Measurements from ENCODE around the gene MAF.

MAF gene

DNA sequence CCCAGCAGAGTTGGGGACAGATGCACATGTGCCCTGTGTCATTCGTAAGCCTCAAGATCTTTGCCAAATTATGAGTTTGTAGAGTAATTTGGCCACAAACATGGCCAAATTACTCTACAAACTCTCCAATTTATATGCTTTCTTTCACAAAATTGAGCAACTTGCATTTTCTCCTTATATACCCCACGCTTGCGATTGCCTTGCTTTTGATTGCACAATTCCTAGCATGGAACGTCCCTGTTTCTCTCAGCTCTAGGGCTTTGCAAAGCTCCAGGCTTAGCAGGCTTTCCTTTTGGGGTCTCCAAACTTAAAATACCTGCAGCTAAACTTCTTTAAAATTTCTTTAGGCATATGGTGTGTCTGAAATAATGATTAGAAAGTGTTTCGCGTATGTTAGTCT is 28.5 kb upstream of the MAF start:
- DNase-seq (ENCODE audit: low read depth), result no peak
- TF ChIP-seq, protein P1, sequence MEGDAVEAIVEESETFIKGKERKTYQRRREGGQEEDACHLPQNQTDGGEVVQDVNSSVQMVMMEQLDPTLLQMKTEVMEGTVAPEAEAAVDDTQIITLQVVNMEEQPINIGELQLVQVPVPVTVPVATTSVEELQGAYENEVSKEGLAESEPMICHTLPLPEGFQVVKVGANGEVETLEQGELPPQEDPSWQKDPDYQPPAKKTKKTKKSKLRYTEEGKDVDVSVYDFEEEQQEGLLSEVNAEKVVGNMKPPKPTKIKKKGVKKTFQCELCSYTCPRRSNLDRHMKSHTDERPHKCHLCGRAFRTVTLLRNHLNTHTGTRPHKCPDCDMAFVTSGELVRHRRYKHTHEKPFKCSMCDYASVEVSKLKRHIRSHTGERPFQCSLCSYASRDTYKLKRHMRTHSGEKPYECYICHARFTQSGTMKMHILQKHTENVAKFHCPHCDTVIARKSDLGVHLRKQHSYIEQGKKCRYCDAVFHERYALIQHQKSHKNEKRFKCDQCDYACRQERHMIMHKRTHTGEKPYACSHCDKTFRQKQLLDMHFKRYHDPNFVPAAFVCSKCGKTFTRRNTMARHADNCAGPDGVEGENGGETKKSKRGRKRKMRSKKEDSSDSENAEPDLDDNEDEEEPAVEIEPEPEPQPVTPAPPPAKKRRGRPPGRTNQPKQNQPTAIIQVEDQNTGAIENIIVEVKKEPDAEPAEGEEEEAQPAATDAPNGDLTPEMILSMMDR (conservative IDR thresholded peaks at IDR 0.05; ENCODE audit: low read depth, low read length), result no peak
- no peak overlapping the region for H3K4me3 ChIP-seq (ENCODE audit: low read length)

DNA sequence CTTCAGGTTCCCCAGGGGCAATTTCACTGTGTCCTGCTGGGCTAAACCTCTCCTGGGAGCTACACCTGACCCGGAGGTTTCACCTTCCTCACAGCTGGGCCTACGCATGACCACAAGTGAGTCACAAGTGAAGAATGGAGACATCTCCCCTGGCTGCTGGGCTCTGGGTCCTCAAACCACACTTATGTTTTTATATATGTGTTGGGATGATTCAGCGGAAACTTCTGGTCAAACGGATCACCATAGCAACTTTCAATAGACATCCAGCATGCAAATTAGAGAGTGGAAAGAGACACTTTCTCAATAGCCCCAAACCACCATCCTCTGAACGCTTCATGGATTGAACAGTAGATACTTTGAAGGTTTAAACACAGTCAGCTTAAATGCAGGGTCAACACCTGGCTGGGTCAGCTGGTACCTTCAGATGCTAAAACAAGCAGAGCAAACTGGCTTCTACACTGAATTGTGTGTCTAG is 28.0 kb upstream of the MAF start:
- DNase-seq (ENCODE audit: low read depth), result peak; percentile 35
- TF ChIP-seq, protein P1 (conservative IDR thresholded peaks at IDR 0.05; ENCODE audit: low read depth, low read length), result no peak
- H3K4me3 ChIP-seq (ENCODE audit: low read length), result no peak overlapping the region

DNA sequence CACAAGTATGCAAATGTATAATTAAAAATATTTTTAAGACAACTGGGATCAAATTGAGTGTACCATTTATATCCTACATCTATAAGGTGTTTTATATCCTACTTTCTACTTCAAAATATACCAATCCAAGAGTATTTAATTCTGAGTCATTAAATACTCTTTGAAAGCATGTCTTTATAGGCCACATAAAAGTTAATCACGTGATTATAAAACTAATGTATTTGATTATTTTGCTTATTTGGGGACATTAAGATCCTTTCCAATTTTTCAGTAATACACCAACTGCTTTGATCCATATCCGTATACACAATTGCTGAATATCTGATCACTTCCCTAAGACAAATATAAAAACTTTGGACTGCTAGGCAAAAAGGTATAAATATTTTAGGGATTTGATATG is 26.6 kb upstream of the MAF start:
- no peak for DNase-seq (ENCODE audit: low read depth)
- no peak overlapping the region for H3K4me3 ChIP-seq (ENCODE audit: low read length)
- TF ChIP-seq, protein P1 (conservative IDR thresholded peaks at IDR 0.05; ENCODE audit: low read depth, low read length), result no peak

DNA sequence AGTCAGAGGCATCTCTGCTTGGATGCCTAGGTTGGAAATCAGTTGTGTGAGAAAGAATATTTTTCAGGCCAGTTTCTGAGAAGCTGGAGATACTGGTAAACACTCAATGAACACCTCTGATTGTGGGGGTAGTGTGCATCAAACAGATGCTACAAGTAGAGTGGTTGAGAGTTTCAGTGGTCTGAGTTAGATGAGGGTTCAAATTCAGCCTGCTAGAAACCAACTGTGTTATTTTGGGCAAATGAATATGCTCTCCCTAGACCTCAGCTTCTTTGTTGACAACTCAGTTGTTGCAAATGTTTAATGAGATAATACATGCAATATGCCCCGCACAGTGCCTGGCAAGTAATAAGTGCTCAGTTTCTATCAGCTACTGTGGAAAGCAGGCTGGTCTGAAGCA is 25.2 kb upstream of the MAF start:
- H3K4me3 ChIP-seq (ENCODE audit: low read length), result no peak overlapping the region
- TF ChIP-seq, protein P1 (conservative IDR thresholded peaks at IDR 0.05; ENCODE audit: low read depth, low read length), result no peak
- DNase-seq (ENCODE audit: low read depth), result no peak

DNA sequence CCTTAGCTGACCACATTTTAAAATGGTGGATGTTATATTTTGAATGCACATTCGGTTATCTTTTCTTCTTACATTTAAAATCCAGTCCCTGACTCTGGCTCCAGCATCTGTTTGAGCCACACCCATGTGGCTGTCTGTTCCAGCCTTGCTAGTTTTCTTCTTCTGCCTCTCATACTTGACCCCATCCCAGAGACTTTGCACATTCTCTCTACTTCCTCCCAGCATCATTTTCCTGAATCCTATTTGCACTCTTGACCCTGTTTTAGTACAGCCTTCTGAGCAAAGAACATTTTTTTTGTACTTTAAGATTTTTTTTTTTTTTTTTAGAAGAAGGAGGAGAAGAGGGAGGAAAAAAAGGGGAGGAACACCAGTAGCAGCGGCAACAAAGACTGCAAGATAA is 23.3 kb upstream of the MAF start:
- DNase-seq (ENCODE audit: low read depth), result no peak
- no peak overlapping the region for H3K4me3 ChIP-seq (ENCODE audit: low read length)
- TF ChIP-seq, protein P1 (conservative IDR thresholded peaks at IDR 0.05; ENCODE audit: low read depth, low read length), result no peak

DNA sequence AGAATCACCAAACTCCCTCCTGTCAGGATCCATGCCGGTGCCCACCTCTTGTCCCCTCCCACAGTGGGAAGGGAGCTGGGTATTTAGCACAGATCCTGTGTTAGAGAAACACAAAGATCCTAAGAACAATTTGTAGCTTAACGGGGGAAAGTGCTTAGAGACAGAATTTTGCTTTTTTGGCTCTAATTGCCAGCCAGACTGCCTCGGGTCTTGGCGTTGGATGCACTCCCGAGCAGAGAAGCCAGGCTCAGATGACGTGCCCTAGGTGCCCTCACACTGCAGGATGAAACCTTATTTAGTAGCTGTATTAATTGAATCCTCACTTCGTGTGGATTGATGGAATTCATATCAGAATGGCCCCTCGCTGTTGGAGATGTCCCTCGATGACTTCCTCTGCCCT is 22.5 kb upstream of the MAF start:
- no peak for DNase-seq (ENCODE audit: low read depth)
- H3K4me3 ChIP-seq (ENCODE audit: low read length), result no peak overlapping the region
- TF ChIP-seq, protein P1 (conservative IDR thresholded peaks at IDR 0.05; ENCODE audit: low read depth, low read length), result no peak

DNA sequence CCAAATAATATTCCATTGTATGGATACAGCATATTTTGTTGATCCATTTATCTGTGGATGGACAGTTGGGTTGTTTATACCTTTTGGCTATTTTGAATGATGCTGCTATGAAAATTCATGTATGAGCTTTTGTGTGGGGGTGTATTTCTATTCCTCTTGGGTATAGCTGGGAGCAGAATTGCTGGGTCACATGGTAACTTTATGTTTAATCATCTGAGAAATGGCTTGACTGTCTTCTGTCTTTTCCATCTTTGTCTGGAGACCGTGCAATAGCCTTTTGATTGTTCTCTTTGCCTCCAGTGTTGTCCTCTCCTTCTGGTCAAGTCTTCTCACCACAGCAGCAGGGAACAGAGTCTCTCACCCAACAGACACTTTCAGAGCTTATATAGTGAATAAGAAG is 20.5 kb upstream of the MAF start:
- H3K4me3 ChIP-seq (ENCODE audit: low read length), result no peak overlapping the region
- DNase-seq (ENCODE audit: low read depth), result no peak
- TF ChIP-seq, protein P1 (conservative IDR thresholded peaks at IDR 0.05; ENCODE audit: low read depth, low read length), result no peak

All from retinal pigment epithelial cell (primary cell).